K562 (cell line): ENCODE measurements around the gene NUDT14. TPM values are rescaled to one million over a fixed set of nuclear protein-coding genes. Genes with fewer than 3 reads are reported as not detected.
A peak's percentile ranks its signal among the peaks of the same experiment; 100 is the strongest.

Experiments
- ATAC-seq: fragments of 200-7000 bp; cut with Tn5 transposase; 3 replicates; pipeline ENCODE4 v1.9.1; 2020; ENCODE audit warnings: moderate library complexity
- BruUV-seq: library from RNA; stranded (reverse); fragments of 400-500 nt; replicated peaks from 2 replicates; lab custom pipeline; 2021; lab: Mats Ljungman, UMichigan
- CTCF ChIA-PET: fragments of 300-600 bp; formaldehyde crosslinking; extraction: SDS; loops from one replicate; lab custom pipeline; 2021; ENCODE audit warnings: low intra/inter-chr PET ratio; lab: Yijun Ruan, JAX
- POLR2A ChIA-PET: fragments of 300-600, 350-650 bp; sonication (Branson Sonifier 250); formaldehyde crosslinking; extraction: SDS; loops from one replicate; lab custom pipeline; 2021; ENCODE audit warnings: antibody characterized with exemption, inconsistent platforms; lab: Yijun Ruan, JAX
- DNase-seq, 4 experiments: peaks; one replicate each; pipeline versions ENCODE4 v3.0.0 to v3.0.0-alpha.2; 2011 to 2018; ENCODE audit warnings: low spot score in 3 of 4, mixed read lengths in 3 of 4; ENCODE audit errors: extremely low read depth in 1 of 4
- FAIRE-seq: peaks from 2 replicates; lab custom pipeline; 2011; peaks lifted over from hg19 to GRCh38; lab: Jason Lieb, UNC
- H2AFZ ChIP-seq: 2 replicates; pipeline ENCODE4 v1.6.0; 2011; ENCODE audit warnings: low read depth, low read length, control low read depth, inconsistent platforms
- H3K27ac ChIP-seq: fragments of 200-600 bp; 3 replicates; pipeline ENCODE4 v1.8.0; 2011; ENCODE audit warnings: low read depth, mild to moderate bottlenecking, control low read depth, inconsistent platforms, low read length, moderate library complexity, mixed read lengths; ENCODE audit errors: extremely low read depth
- H3K27me3 ChIP-seq, 2 experiments: fragments of 300-600 bp in 1 of 2; 2 replicates in 1 of 2; 3 replicates in 1 of 2; pipeline versions ENCODE4 v1.6.0 to v1.8.0; 2011; ENCODE audit warnings: inconsistent platforms in 2 of 2, low read length in 2 of 2, mild to moderate bottlenecking in 1 of 2, mixed read lengths in 1 of 2, moderate library complexity in 1 of 2; ENCODE audit not compliant: control insufficient read depth in 2 of 2, insufficient read depth in 2 of 2
- H3K36me3 ChIP-seq: fragments of 300-600 bp; 3 replicates; pipeline ENCODE4 v1.8.0; 2011; ENCODE audit warnings: mild to moderate bottlenecking, low read length, inconsistent platforms; ENCODE audit not compliant: control insufficient read depth, insufficient read depth
- H3K4me1 ChIP-seq, 2 experiments: fragments of 200-600 bp in 1 of 2; replicated peaks in 1 of 2; 2 replicates in 1 of 2; 3 replicates in 1 of 2; pipeline versions ENCODE4 v1.5.1 to v1.8.0; 2011; ENCODE audit warnings: inconsistent platforms in 2 of 2, low read length in 2 of 2, mild to moderate bottlenecking in 1 of 2, mixed read lengths in 1 of 2, moderate library complexity in 1 of 2; ENCODE audit not compliant: control insufficient read depth in 2 of 2, insufficient read depth in 2 of 2
- H3K4me2 ChIP-seq: 2 replicates; pipeline ENCODE4 v1.6.1; 2011; ENCODE audit warnings: low read length, control low read depth, inconsistent platforms, mixed read lengths; ENCODE audit not compliant: insufficient read depth
- H3K4me3 ChIP-seq: fragments of 200-600 bp; sonication (generic), shearing (Covaris generic); 2 replicates; pipeline ENCODE4 v1.5.1; 2016; ENCODE audit warnings: control low read depth, inconsistent platforms
- H3K79me2 ChIP-seq: fragments of 200-600 bp; 3 replicates; pipeline ENCODE4 v1.8.0; 2011; ENCODE audit warnings: low read length, inconsistent platforms; ENCODE audit not compliant: control insufficient read depth, insufficient read depth
- H3K9ac ChIP-seq, 2 experiments: 2 replicates each; pipeline versions ENCODE4 v1.6.0 to v1.6.1; 2011; ENCODE audit warnings: low read depth in 2 of 2, low read length in 2 of 2, control low read depth in 1 of 2, inconsistent platforms in 1 of 2, mild to moderate bottlenecking in 1 of 2, mixed read lengths in 1 of 2; ENCODE audit not compliant: insufficient read depth in 1 of 2
- H3K9me1 ChIP-seq: one replicate; pipeline ENCODE4 v1.6.0; 2011; ENCODE audit warnings: inconsistent platforms, mild to moderate bottlenecking, low read length, moderate library complexity; ENCODE audit not compliant: control insufficient read depth, insufficient read depth
- H3K9me3 ChIP-seq: replicated peaks from 2 replicates; pipeline ENCODE4 v1.5.1; 2011; ENCODE audit warnings: low read depth, low read length, inconsistent platforms; ENCODE audit not compliant: control insufficient read depth, insufficient read depth
- H4K20me1 ChIP-seq: replicated peaks from 2 replicates; pipeline ENCODE4 v1.6.1; 2011; ENCODE audit warnings: low read length, inconsistent platforms, mixed read lengths; ENCODE audit not compliant: control insufficient read depth, insufficient read depth
- DPF2 ChIP-seq: fragments of 450-650 bp; IDR thresholded peaks from 2 replicates; pipeline ENCODE4 v1.6.1; 2016
- GABPB2 ChIP-seq: fragments of 250-450 bp; sonication (Bioruptor Pico); conservative IDR thresholded peaks from 2 replicates; pipeline ENCODE4 v1.5.1; 2021; ENCODE audit warnings: mild to moderate bottlenecking
- HLTF ChIP-seq: fragments of 450-650 bp; IDR thresholded peaks from 2 replicates; pipeline ENCODE4 v1.6.1; 2016
- KDM1A ChIP-seq, 2 experiments: fragments of 450-650 bp; IDR thresholded peaks; 2 replicates each; pipeline ENCODE4 v1.6.1; 2016; ENCODE audit warnings: mild to moderate bottlenecking in 2 of 2
- POLR2G ChIP-seq: fragments of 200-400 bp; formaldehyde crosslinking; IDR thresholded peaks from 2 replicates; pipeline ENCODE4 v1.6.1; 2017; ENCODE audit warnings: low read depth, mild to moderate bottlenecking, antibody characterized with exemption, low read length, moderate library complexity
- SAFB2 ChIP-seq: fragments of 200-400 bp; formaldehyde crosslinking; IDR thresholded peaks from 2 replicates; pipeline ENCODE4 v1.6.1; 2018; ENCODE audit warnings: borderline replicate concordance, low read length, low read depth, moderate library complexity; ENCODE audit not compliant: severe bottlenecking
- SMAD3 ChIP-seq: fragments of 450-650 bp; formaldehyde crosslinking; conservative IDR thresholded peaks from 2 replicates; pipeline ENCODE4 v1.4.0; 2020; ENCODE audit warnings: mild to moderate bottlenecking
- ZNF24 ChIP-seq: fragments of 450-650 bp; IDR thresholded peaks from 2 replicates; pipeline ENCODE4 v1.6.1; 2016
- WGBS: fragments of 100-300 bp; shearing (Covaris generic); methylation state at CpG from one replicate; pipeline ENCODE4 v1.1.6; 2016; ENCODE audit warnings: low coverage, mixed read lengths; ENCODE audit not compliant: insufficient coverage; ENCODE audit errors: missing lambda C conversion rate; 5-methylcytosine and 5-hydroxymethylcytosine counted together
- in situ Hi-C: fragments of 300-500 bp; cut with MboI; formaldehyde crosslinking; loops from 4 replicates; pipeline ENCODE4 v1.15.0; 2018; ENCODE audit warnings: inconsistent platforms, mixed read lengths
- intact Hi-C: fragments of 100-400 bp; cut with micrococcal nuclease; formaldehyde crosslinking; loops from 2 replicates; pipeline ENCODE4 v1.14.2; 2022
- polyA plus RNA-seq, 8 experiments: library from polyadenylated mRNA; depleted of rRNA in 4 of 8; stranded (reverse) in 5 of 8; unstranded in 3 of 8; fragments of >200 nt; fragmentation: Nextera tagmentation in 2 of 8; fragmentation: Illumina TruSeq in 1 of 8; extraction: Ambion mirVana in 2 of 8; extraction: Trizol in 1 of 8; gene quantifications; 2 replicates each; pipeline versions ENCODE4 v1.2.1 to v1.2.3, GENCODE V29; 2011 to 2014; ENCODE audit warnings: inconsistent platforms in 1 of 8, missing spikeins in 1 of 8
- total RNA-seq, 7 experiments: library from RNA; depleted of rRNA in 6 of 7; stranded (reverse); fragments of >200 nt in 6 of 7; fragmentation: Illumina TruSeq in 2 of 7; extraction: Trizol in 2 of 7; gene quantifications; 2 replicates each; pipeline versions ENCODE4 v1.2.1 to v1.2.3, GENCODE V29; 2011 to 2021; ENCODE audit warnings: low replicate concordance in 1 of 7

NUDT14 gene
- total and polyA plus RNA-seq, 9 of the 15 experiments (the other 6 are each of a cell fraction or from before 2014, with no cell fraction given), result 0.14 to 16.3 (median 8.2) TPM

DNA sequence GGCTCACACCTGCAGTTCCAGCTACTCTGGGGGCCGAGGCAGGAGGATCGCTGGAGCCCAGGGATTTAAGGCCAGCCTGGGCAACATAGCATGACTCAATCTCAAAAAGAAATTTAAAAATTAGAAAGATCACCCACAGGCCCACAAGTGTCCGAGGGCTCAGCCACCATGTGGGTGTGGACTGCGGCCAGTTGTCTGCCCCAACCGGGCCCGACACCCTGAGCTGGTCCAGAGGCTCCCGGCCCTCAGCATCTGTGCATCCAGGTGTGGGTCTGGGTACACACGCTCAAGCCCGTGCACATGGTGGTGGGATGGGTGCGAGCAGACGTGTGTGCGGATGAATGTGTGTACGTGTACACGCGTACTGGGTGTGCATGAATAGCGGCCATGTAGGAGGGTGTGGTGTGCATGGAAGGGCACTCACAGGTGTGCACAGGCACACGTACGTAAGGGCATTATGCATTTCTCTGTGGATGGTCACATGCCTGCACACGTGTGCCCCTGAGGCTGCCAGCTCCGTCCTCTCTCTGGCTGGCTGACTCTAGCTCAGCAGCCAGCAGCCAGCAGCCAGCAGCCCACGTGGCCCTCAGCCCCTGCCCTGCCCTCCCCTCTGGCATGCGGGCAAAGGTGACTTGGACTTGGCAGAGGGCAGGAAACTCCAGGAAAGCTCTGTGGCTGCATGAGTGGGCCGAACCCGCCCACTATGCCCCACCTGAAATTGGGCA, 23.3 kb upstream of the NUDT14 start:
- Histone ChIP-seq H3K27ac (no peak overlapping the region), H3K9me1 (no peaks in the 10 kb centered on the region), H4K20me1 (peaks cover 12% of the 10 kb centered on the region; the same call in 1 of the 2 replicates), H3K9ac (no peak overlapping the region), H3K4me2 (no peak overlapping the region), H3K4me3 (no peak overlapping the region), H2AFZ (no peak overlapping the region), H3K27me3 (peaks cover 0 to 5% of the 10 kb centered on the region in 2 experiments; a peak in 1 of 5 replicates), H3K4me1 (peaks cover 2 to 74% of the 10 kb centered on the region in 2 experiments; a peak in 3 of 5 replicates), H3K9me3 (no peaks in the 10 kb centered on the region), H3K36me3 (no peaks in the 10 kb centered on the region), H3K79me2 (no peaks in the 10 kb centered on the region)
- DNase-seq (no peak), FAIRE-seq (no peak), ATAC-seq (no peak)
- WGBS, result 31% methylated on average over 18 of the region's 24 CpGs
- TF ChIP-seq SMAD3 (CRISPR knock-in tag) (no peak), POLR2G (peak; percentile 11; the same call in 1 of the 2 replicates), ZNF24 (no peak), HLTF (no peak), KDM1A (IDR thresholded peaks at IDR 0.05) (0 out of 4 replicates have a peak, but pooled peaks of 1 of the 2 experiments have one; percentile 7), SAFB2 (no peak), GABPB2 (CRISPR knock-in tag) (no peak), DPF2 (no peak)
- ChIA-PET CTCF (interaction anchor here (2.0 kb wide), 1 partner anchor 148 kb away, joined by 15 read pairs; no protein-coding TSS in a partner anchor), POLR2A (interaction anchor here (0.6 to 1.0 kb wide), 3 partner anchors 8 to 40 kb away, joined by 3 read pairs; no protein-coding TSS in a partner anchor)
- intact Hi-C loops, result loop anchor here (5.0 kb wide), 1 partner anchor 78 kb away; no protein-coding TSS in a partner anchor
- BruUV-seq, result no TSS peak
- in situ Hi-C loops, result loop anchor here (5.0 kb wide), 1 partner anchor 63 kb away; no protein-coding TSS in a partner anchor
